ENCODE measurements around the gene ZNF586.
A peak's percentile ranks its signal among the peaks of the same experiment; 100 is the strongest.
"Not testable (repeated sequence)": the region's sequence is repeated elsewhere in the genome, so short reads cannot be mapped to it uniquely, and the experiment has no call there.

The ZNF586 gene

DNA sequence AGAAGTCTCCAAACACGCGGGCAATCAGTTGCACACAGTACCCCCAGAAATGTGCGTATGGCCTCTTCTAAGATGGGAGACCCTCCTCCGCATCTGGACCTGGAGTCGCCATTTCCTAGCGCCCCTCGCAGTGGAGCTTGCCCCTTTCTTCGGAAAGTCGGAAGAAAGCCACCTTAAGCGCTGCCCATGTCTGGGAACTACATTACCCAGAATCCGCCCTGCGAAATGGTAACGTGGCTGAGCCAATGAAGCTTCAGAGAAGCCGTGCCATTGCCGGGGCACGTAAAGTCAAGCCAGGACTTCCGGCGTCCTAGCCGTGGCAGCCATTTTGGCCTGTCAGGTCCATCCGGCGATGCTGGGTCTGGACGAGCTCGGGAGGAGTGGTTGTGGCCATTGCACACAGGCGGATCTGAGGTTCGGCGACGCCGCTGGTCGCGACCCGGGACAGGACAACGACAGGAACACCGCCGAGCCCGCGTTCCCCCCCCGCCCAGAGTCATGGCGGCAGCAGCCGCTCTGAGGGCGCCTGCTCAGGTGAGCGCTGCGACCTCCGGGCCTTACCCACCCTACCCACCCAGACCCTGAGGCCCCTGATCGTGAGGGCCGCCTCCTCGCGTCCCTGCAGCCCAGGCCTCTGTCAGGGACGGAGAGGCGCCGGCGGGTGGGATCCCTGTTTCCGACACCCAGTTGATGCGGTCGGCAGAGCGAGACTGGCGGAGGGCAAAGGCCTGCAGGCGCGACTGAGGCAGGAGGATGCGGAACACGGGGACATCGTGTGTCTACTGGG, at the start of gene ZNF586:
Gene ZNF586 (plus strand): TSS at position 332 of the 787 bp plus-strand sequence. CDS start 167 bp downstream, at position 499.
- peak within 1 kb of the TSS; percentile 88 for H3K4me3 ChIP-seq (ENCODE audit: low read depth, low read length)
- TF ChIP-seq, protein P1, sequence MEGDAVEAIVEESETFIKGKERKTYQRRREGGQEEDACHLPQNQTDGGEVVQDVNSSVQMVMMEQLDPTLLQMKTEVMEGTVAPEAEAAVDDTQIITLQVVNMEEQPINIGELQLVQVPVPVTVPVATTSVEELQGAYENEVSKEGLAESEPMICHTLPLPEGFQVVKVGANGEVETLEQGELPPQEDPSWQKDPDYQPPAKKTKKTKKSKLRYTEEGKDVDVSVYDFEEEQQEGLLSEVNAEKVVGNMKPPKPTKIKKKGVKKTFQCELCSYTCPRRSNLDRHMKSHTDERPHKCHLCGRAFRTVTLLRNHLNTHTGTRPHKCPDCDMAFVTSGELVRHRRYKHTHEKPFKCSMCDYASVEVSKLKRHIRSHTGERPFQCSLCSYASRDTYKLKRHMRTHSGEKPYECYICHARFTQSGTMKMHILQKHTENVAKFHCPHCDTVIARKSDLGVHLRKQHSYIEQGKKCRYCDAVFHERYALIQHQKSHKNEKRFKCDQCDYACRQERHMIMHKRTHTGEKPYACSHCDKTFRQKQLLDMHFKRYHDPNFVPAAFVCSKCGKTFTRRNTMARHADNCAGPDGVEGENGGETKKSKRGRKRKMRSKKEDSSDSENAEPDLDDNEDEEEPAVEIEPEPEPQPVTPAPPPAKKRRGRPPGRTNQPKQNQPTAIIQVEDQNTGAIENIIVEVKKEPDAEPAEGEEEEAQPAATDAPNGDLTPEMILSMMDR (conservative IDR thresholded peaks at IDR 0.05; ENCODE audit: low read depth, low read length), result no peak
- peak; percentile 95 for DNase-seq (ENCODE audit: low read depth)

DNA sequence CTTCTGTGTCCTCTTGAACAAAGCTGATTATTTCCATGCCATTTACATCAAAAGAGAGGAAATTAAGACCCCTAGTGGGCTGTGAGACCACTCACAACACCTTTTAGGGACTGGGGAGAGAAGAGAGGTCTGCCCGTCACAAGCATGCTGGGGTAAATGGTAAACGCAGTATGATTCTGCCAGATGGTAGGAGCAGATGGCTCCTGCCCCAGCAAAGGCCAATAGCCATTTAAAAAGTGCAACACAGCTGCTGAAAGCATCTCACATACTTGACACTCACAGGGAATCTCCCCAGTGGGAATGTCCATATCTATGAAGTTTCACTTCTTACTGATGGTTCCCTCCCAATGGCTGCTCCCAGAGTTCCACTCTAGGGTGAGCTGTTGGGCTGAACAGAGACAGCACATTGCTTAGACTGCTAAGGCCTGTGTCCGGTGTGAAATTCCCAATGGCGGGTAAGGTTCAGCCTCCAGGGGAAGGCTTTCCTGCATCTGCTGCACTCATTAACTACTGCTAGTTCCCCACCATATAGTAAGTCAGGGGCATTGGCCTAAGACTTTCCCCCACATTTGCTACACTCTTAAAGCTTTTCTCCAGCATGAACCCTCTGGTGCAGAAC, 49.5 kb upstream of the ZNF586 start:
- TF ChIP-seq, protein P1 (conservative IDR thresholded peaks at IDR 0.05; ENCODE audit: low read depth, low read length), result no peak
- DNase-seq (ENCODE audit: low read depth), result no peak
- no peak overlapping the region for H3K4me3 ChIP-seq (ENCODE audit: low read depth, low read length)

DNA sequence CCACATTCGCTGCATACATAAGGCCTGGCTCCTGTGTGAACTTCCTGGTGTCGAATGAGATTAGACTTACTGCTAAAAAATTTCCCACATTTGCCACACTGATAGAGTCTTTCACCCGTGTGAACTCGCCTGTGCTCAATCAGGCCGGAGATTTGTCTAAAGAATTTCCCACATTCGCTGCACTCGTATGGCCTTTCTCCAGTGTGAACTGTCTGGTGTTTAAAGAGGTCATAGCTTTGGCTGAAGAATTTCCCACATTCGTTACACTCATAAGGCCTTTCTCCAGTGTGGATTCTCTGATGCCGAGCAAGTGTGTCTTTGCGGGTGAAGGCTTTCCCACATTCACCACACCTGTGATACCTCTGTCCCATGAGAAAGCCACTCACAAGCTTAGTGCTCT, 48.6 kb upstream of the ZNF586 start:
- TF ChIP-seq, protein P1 (conservative IDR thresholded peaks at IDR 0.05; ENCODE audit: low read depth, low read length), result no peak
- no peak overlapping the region for H3K4me3 ChIP-seq (ENCODE audit: low read depth, low read length)
- DNase-seq (ENCODE audit: low read depth), result peak; percentile 7

DNA sequence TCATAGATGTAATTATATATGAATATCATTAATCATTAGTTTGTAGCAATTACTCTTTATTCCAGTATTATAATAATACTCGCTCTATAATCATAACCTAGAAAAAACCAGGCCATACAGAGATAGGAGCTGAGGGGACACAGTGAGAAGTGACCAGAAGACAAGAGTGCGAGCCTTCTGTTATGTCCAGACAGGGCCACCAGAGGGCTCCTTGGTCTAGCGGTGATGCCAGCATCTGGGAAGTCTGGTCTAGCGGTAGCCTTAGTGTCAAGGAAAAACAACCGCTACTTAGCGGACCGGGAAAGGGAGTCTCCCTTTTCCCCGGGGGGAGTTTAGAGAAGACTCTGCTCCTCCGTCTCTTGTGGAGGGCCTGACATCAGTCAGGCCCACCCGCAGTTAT, 31.2 kb upstream of the ZNF586 start:
- not testable (repeated sequence) for H3K4me3 ChIP-seq (ENCODE audit: low read depth, low read length)
- peak; percentile 67 for DNase-seq (ENCODE audit: low read depth)
- TF ChIP-seq, protein P1 (conservative IDR thresholded peaks at IDR 0.05; ENCODE audit: low read depth, low read length), result peak; percentile 59

DNA sequence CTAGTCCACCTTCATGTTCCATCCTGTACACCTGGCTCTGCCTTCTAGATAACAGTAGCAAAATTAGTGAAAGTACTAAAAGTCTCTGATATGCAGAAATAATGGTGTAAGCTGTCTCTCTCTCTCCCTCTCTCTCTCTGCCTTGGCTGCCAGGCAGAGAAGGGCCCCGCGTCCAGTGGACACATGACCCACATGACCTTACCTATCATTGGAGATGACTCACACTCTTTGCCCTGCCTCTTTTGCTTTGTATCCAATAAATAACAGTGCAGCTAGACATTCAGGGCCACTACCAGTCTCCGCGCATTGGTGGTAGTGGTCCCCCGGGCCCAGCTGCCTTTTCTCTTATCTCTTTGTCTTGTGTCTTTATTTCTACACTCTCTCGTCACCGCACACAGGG, 30.7 kb upstream of the ZNF586 start:
- H3K4me3 ChIP-seq (ENCODE audit: low read depth, low read length); DNase-seq (ENCODE audit: low read depth): not testable (repeated sequence)

DNA sequence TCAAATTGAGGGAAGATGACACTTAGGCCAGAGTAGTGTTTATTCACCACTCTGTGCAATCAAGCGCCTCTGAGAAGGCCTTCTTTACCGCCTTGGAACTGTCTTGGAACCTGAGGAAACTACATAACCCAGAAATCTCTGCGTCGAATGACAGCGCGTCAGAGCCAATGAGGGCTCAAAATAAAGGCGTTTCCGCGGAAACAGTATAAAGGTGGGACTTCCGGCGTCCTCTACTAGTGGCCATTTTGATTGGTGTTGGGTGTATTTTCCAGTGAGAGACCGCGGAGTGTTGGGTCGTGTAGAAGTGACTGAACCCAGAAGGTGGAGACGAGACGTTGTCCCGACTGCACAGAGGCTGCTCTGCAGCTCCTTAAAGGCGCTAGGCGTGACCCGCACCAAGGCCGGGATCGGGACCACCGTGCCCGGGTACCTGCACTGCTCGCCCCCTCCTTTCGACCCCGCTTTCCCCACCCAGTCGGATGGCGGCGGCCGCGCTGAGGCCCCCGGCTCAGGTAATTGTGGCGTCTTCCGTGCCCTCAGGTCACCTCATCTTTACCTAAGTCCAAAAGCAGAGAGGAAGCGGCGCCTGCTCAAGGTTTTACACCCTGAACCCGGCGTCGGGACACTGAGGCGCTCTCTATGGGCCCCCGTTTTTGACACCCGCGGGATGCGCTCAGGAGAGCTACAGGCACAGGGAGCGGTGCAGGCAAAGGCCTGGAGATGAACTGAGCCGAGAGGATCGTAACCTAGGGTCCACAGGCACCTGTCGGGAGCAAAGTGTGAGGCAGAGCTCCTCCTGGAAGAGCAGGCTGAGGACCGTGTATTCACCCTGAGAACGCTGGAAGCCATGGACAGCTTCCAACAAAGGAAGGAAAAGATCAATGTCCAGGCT, 22.6 kb upstream of the ZNF586 start, which contains the start of gene ZNF776:
Gene ZNF776 (plus strand): TSS at position 236 of the 892 bp plus-strand sequence. CDS start 244 bp downstream, at position 480.
- TF ChIP-seq, protein P1 (conservative IDR thresholded peaks at IDR 0.05; ENCODE audit: low read depth, low read length), result no peak
- H3K4me3 ChIP-seq (ENCODE audit: low read depth, low read length), result peak within 1 kb of the TSS; percentile 88
- DNase-seq (ENCODE audit: low read depth), result peak; percentile 94

DNA sequence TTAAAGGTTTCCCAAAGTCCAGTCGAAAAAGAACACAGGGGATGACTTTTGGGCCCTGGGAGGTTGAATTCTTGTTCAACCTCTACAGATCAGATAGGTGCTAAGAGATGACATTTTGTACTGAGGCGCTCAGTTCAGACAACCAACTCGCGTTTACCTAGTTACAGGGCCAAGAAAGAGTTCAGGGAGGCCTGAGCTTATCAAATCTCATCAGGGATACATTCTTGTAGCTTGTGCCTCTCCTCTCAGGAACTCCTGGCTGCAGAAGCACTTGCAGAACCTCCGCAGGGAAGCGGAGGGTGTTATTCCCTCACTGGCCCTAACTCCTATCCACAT, 22.0 kb upstream of the ZNF586 start:
- TF ChIP-seq, protein P1 (conservative IDR thresholded peaks at IDR 0.05; ENCODE audit: low read depth, low read length), result no peak
- peak overlapping the region; percentile 88 for H3K4me3 ChIP-seq (ENCODE audit: low read depth, low read length)
- no peak for DNase-seq (ENCODE audit: low read depth)

Measured in choroid plexus epithelial cell (primary cell).